ENCODE measurements around the gene TSPAN18. TPM values are rescaled to one million over a fixed set of nuclear protein-coding genes. Genes with fewer than 3 reads are reported as not detected.

The TSPAN18 gene
- total RNA-seq, 2 experiments from 2014 or later = 7.3 to 8.4 TPM

- Mint-ChIP-seq H3K4me3 (no peak overlapping the region), H3K27me3 (ENCODE audit: low read depth) (no peaks in the 10 kb centered on the region), H3K9me3 (no peaks in the 10 kb centered on the region), H3K4me1 (ENCODE audit: low read depth) (peaks cover 56% of the 10 kb centered on the region), H3K36me3 (ENCODE audit: low read depth) (no peaks in the 10 kb centered on the region), H3K27ac (no peak overlapping the region)
- intact Hi-C loops (cut with micrococcal nuclease) = no loop called here
- CTCF ChIA-PET = interaction anchor here (0.7 to 2.1 kb wide), 4 partner anchors 44 to 181 kb away, joined by 3 to 23 read pairs (median 5); no protein-coding TSS in a partner anchor
- DNase-seq = no peak
These were observed 4.0 kb downstream of the TSPAN18 start for GRCh38 chr11:44730775-44731174.

DNA sequence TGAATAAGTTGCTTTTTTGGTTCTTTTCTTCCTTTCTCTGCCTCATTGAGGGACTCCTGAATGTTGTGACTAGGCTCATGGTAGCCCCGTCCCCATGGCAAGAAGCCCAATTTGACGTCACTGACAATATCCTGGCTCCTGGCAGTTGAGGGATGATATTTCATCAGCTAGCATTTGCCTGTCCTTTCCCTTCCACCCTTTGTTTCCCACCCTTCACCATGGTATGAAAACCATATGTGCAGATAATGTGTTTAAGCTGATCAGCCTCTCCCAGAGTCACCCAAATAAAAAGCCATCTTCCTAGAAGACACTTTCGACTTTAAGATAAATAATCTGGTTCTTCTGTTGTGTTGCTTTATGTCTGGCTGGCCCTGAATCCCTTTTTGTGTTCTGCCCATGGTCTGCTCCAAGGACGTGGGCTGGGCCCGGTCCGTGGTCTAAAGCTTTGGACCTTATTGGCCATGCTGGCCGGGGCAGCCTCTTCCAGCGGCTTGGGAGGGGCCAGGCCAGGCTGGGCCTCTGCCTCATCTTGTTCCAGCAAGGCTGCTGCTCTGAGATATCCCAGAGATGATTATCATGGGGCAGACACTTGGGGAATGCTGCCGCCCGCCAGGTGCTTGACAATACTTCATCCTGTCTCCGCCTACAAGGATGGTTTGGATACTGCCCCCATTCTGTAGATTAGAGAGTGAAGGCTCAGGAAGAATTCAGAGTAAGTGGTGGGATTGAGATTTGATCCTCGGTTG, 5.1 kb downstream of the TSPAN18 start:
- Mint-ChIP-seq H3K27me3 (ENCODE audit: low read depth) (no peaks in the 10 kb centered on the region), H3K9me3 (no peaks in the 10 kb centered on the region), H3K4me3 (no peak overlapping the region), H3K36me3 (ENCODE audit: low read depth) (no peaks in the 10 kb centered on the region), H3K4me1 (ENCODE audit: low read depth) (peaks cover 57% of the 10 kb centered on the region), H3K27ac (no peak overlapping the region)
- CTCF ChIA-PET = no interaction called here
- intact Hi-C loops (cut with micrococcal nuclease) = no loop called here
- no peak for DNase-seq

DNA sequence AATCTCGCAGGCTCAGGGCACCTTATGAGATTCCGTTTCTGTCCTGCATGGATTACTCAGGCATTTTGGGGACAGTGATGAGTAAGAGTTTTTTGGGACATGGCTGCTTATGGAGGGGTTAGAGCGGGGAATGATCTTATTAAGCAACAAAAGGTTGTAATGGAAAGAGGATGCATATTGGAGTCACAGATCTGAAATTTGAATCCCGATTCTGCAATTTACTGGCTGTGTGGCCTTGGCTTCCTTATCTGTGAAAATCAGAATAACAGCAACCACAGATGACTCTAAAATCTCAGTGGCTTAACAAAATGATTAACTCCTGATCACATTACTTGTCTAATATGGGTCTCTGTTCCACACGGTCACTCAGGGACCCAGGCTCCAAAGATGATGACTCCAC, 5.8 kb downstream of the TSPAN18 start:
- intact Hi-C loops (cut with micrococcal nuclease) = no loop called here
- Mint-ChIP-seq H3K27ac (no peak overlapping the region), H3K36me3 (ENCODE audit: low read depth) (no peaks in the 10 kb centered on the region), H3K27me3 (ENCODE audit: low read depth) (no peaks in the 10 kb centered on the region), H3K9me3 (no peaks in the 10 kb centered on the region), H3K4me3 (no peak overlapping the region), H3K4me1 (ENCODE audit: low read depth) (peaks cover 64% of the 10 kb centered on the region)
- CTCF ChIA-PET = no interaction called here
- no peak for DNase-seq

DNA sequence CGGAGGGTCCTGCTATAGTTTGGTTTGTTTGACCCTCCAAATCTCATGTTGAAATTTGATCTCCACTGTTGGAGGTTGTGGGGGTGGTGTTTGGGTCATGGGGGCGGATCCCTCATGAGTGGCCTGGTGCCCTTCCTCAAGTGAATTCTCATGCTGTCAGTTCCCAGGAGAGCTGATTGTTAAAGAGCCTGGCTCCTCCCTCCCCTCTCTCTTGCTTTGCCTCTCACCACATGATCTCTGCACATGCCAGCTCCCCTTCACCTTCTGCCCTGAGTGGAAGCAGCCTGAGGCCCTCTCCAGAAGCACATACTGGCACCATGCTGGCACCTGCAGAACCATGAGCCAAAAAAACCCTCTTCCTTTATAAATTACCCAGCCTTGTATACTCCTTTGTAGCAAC, 7.1 kb downstream of the TSPAN18 start:
- Mint-ChIP-seq H3K27ac (no peak overlapping the region), H3K36me3 (ENCODE audit: low read depth) (peaks cover 2% of the 10 kb centered on the region), H3K4me3 (no peak overlapping the region), H3K4me1 (ENCODE audit: low read depth) (peaks cover 56% of the 10 kb centered on the region), H3K27me3 (ENCODE audit: low read depth) (no peaks in the 10 kb centered on the region), H3K9me3 (no peaks in the 10 kb centered on the region)
- CTCF ChIA-PET = interaction anchor here (1.2 kb wide), 1 partner anchor 41 kb away, joined by 3 read pairs; no protein-coding TSS in a partner anchor
- intact Hi-C loops (cut with micrococcal nuclease) = no loop called here
- no peak for DNase-seq

GRCh38 chr11:44734843-44735381, 8.2 kb downstream of the TSPAN18 start:
- H3K4me3 Mint-ChIP-seq = no peak overlapping the region

DNA sequence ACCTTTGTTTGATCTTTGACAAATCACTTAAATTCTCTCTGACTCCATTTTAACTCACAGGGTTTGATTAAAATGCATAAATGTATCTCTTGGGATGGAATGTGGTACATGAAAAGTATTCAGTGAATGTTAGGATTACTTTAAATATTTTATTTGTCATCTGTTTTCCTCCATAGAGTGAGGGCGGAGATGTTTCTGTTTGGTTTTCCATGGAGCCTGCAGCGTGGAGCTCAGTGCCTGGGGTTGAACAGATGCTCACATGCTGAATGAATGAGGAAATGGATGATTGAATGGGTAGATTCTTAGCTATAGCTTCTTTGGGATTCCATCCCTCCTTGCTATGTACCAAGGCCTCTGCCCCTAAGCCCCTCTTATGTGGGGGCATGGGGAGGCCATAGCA, 10.0 kb downstream of the TSPAN18 start:
- H3K36me3 Mint-ChIP-seq (ENCODE audit: low read depth) = peaks cover 2% of the 10 kb centered on the region
- no peak for DNase-seq
- no peaks in the 10 kb centered on the region for H3K27me3 Mint-ChIP-seq (ENCODE audit: low read depth)
- CTCF ChIA-PET = interaction anchor here (0.9 to 2.1 kb wide), 3 partner anchors 30 to 175 kb away, joined by 3 to 6 read pairs (median 5); no protein-coding TSS in a partner anchor
- H3K4me3 Mint-ChIP-seq = no peak overlapping the region
- H3K9me3 Mint-ChIP-seq = no peaks in the 10 kb centered on the region
- peaks cover 31% of the 10 kb centered on the region for H3K4me1 Mint-ChIP-seq (ENCODE audit: low read depth)
- no peak overlapping the region for H3K27ac Mint-ChIP-seq
- intact Hi-C loops (cut with micrococcal nuclease) = no loop called here

More at GRCh38 chr11:44734843-44735381, 8.2 kb downstream of the TSPAN18 start:
- Mint-ChIP-seq H3K27ac (no peak overlapping the region), H3K4me1 (ENCODE audit: low read depth) (peaks cover 46% of the 10 kb centered on the region), H3K36me3 (ENCODE audit: low read depth) (peaks cover 2% of the 10 kb centered on the region), H3K27me3 (ENCODE audit: low read depth) (no peaks in the 10 kb centered on the region), H3K9me3 (no peaks in the 10 kb centered on the region)
- CTCF ChIA-PET = interaction anchor here (1.2 kb wide), 1 partner anchor 40 kb away, joined by 3 read pairs; no protein-coding TSS in a partner anchor
- intact Hi-C loops (cut with micrococcal nuclease) = no loop called here
- no peak for DNase-seq

GRCh38 chr11:44737245-44738085, 10.7 kb downstream of the TSPAN18 start:
- peaks cover 2% of the 10 kb centered on the region for H3K36me3 Mint-ChIP-seq (ENCODE audit: low read depth)
- H3K4me3 Mint-ChIP-seq = no peak overlapping the region
- H3K9me3 Mint-ChIP-seq = no peaks in the 10 kb centered on the region
- H3K27me3 Mint-ChIP-seq (ENCODE audit: low read depth) = no peaks in the 10 kb centered on the region
- no peak overlapping the region for H3K27ac Mint-ChIP-seq
- peaks cover 30% of the 10 kb centered on the region for H3K4me1 Mint-ChIP-seq (ENCODE audit: low read depth)
- DNase-seq = peak; percentile 33
- intact Hi-C loops (cut with micrococcal nuclease) = no loop called here
- CTCF ChIA-PET = interaction anchor here (0.9 to 2.1 kb wide), 3 partner anchors 30 to 174 kb away, joined by 3 to 6 read pairs (median 5); no protein-coding TSS in a partner anchor

GRCh38 chr11:44738791-44739190, 12.0 kb downstream of the TSPAN18 start:
- CTCF ChIA-PET = interaction anchor here (1.0 kb wide), 1 partner anchor 173 kb away, joined by 3 read pairs; no protein-coding TSS in a partner anchor
- Mint-ChIP-seq H3K4me3 (no peak overlapping the region), H3K27ac (no peak overlapping the region), H3K27me3 (ENCODE audit: low read depth) (no peaks in the 10 kb centered on the region), H3K9me3 (no peaks in the 10 kb centered on the region), H3K36me3 (ENCODE audit: low read depth) (peaks cover 2% of the 10 kb centered on the region), H3K4me1 (ENCODE audit: low read depth) (peaks cover 30% of the 10 kb centered on the region)
- DNase-seq = no peak
- intact Hi-C loops (cut with micrococcal nuclease) = no loop called here

DNA sequence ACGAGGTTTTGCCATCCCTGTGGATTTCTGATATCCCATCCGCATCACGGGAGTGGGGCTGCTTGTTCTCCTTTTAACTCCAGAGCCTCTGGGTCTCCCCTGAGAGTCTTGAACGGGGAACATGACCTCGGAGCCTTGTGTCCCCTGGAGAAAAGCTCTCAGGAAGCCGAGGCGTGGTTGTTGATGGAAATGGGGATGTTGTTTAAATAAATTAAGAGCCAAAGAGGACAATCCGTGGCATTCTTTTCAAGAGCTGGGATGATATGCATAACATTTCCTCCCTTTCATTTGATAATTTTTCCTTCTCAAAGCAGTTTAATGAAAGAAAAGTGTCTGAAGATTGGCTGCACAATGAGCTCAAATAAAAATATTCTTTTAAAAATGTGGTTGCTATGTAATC, 14.2 kb downstream of the TSPAN18 start:
- no peaks in the 10 kb centered on the region for H3K9me3 Mint-ChIP-seq
- peaks cover 33% of the 10 kb centered on the region for H3K4me1 Mint-ChIP-seq (ENCODE audit: low read depth)
- CTCF ChIA-PET = interaction anchor here (0.6 to 4.4 kb wide), 2 partner anchors 35 to 276 kb away, joined by 3 to 13 read pairs; no protein-coding TSS in a partner anchor
- DNase-seq = no peak
- H3K36me3 Mint-ChIP-seq (ENCODE audit: low read depth) = peaks cover 2% of the 10 kb centered on the region
- H3K27me3 Mint-ChIP-seq (ENCODE audit: low read depth) = no peaks in the 10 kb centered on the region
- intact Hi-C loops (cut with micrococcal nuclease) = no loop called here
- no peak overlapping the region for H3K4me3 Mint-ChIP-seq
- H3K27ac Mint-ChIP-seq = no peak overlapping the region

DNA sequence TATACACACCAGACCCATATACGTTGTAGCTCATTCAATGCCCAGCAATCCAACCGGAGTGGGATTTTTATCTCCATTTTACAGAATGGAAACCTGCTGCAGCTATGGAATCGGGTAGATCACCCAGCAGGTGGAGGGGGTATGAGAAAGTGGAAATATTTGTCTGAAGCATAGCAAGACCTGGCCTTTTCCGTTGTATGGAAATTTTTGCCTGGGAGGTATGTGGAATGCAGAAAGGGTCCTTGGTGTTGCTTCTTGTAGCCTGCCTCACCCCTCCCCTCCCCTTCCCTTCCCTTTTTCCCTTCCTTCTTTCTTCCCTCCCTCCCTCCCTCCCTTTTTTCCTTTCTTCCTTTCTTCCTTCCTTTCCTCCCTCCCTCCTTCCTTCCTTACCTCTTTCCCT, 15.2 kb downstream of the TSPAN18 start:
- CTCF ChIA-PET = interaction anchor here (4.4 kb wide), 1 partner anchor 34 kb away, joined by 13 read pairs; no protein-coding TSS in a partner anchor

GRCh38 chr11:44742508-44743246, 15.9 kb downstream of the TSPAN18 start:
- H3K27me3 Mint-ChIP-seq (ENCODE audit: low read depth) = no peaks in the 10 kb centered on the region
- H3K4me1 Mint-ChIP-seq (ENCODE audit: low read depth) = peaks cover 30% of the 10 kb centered on the region
- CTCF ChIA-PET = interaction anchor here (4.4 kb wide), 1 partner anchor 33 kb away, joined by 13 read pairs; no protein-coding TSS in a partner anchor
- H3K4me3 Mint-ChIP-seq = no peak overlapping the region
- intact Hi-C loops (cut with micrococcal nuclease) = no loop called here
- peaks cover 2% of the 10 kb centered on the region for H3K36me3 Mint-ChIP-seq (ENCODE audit: low read depth)
- DNase-seq = no peak
- H3K9me3 Mint-ChIP-seq = no peaks in the 10 kb centered on the region
- H3K27ac Mint-ChIP-seq = no peak overlapping the region

More for the DNA sequence above, 15.2 kb downstream of the TSPAN18 start:
- peaks cover 2% of the 10 kb centered on the region for H3K36me3 Mint-ChIP-seq (ENCODE audit: low read depth)
- H3K27ac Mint-ChIP-seq = no peak overlapping the region
- no peaks in the 10 kb centered on the region for H3K9me3 Mint-ChIP-seq
- H3K4me3 Mint-ChIP-seq = no peak overlapping the region
- no peaks in the 10 kb centered on the region for H3K27me3 Mint-ChIP-seq (ENCODE audit: low read depth)
- intact Hi-C loops (cut with micrococcal nuclease) = no loop called here
- H3K4me1 Mint-ChIP-seq (ENCODE audit: low read depth) = peaks cover 30% of the 10 kb centered on the region
- DNase-seq = no peak

Measured in activated naive CD4-positive, alpha-beta T cell treated with anti-CD3 and anti-CD28 coated beads for 36 hours (primary cell).